ENCODE measurements around the gene BMPER. TPM values are rescaled to one million over a fixed set of nuclear protein-coding genes. Genes with fewer than 3 reads are reported as not detected.

The BMPER gene
- total and polyA plus RNA-seq, 2 of the 8 experiments (the other 6 are each of a cell fraction or from before 2014, with no cell fraction given) = 0.33 to 0.69 TPM

- TF ChIP-seq CHD7 (IDR thresholded peaks at IDR 0.05; ENCODE audit: insufficient replicate concordance, low read length) = no peak
- no peak for TF ChIP-seq RBBP5 (IDR thresholded peaks at IDR 0.05; ENCODE audit: borderline replicate concordance, low read depth, low read length)
- TF ChIP-seq RXRA (IDR thresholded peaks at IDR 0.05; ENCODE audit: insufficient read depth, low read depth, low read length) = no peak
- TF ChIP-seq GABPA (IDR thresholded peaks at IDR 0.05; ENCODE audit: borderline replicate concordance, insufficient read depth, low read length) = no peak
- TF ChIP-seq EZH2 (IDR thresholded peaks at IDR 0.05; ENCODE audit: low read depth, low read length, severe bottlenecking) = no peak
- TF ChIP-seq CHD1 (IDR thresholded peaks at IDR 0.05; ENCODE audit: low read depth, low read length) = no peak
Measured at GRCh38 chr7:34133356-34133982, 228.1 kb downstream of the BMPER start (continued).

Data from H1 (cell line).